Non-pigmented ciliary epithelial cell (primary cell): ENCODE results near the gene THOC5.
A peak's percentile ranks its signal among the peaks of the same experiment; 100 is the strongest.
"Not testable (repeated sequence)": the region's sequence is repeated elsewhere in the genome, so short reads cannot be mapped to it uniquely, and the experiment has no call there.

Source experiments
- DNase-seq: peaks from one replicate; pipeline ENCODE4 v3.0.0-alpha.2; 2010; ENCODE audit warnings: low read depth

Gene THOC5

DNA sequence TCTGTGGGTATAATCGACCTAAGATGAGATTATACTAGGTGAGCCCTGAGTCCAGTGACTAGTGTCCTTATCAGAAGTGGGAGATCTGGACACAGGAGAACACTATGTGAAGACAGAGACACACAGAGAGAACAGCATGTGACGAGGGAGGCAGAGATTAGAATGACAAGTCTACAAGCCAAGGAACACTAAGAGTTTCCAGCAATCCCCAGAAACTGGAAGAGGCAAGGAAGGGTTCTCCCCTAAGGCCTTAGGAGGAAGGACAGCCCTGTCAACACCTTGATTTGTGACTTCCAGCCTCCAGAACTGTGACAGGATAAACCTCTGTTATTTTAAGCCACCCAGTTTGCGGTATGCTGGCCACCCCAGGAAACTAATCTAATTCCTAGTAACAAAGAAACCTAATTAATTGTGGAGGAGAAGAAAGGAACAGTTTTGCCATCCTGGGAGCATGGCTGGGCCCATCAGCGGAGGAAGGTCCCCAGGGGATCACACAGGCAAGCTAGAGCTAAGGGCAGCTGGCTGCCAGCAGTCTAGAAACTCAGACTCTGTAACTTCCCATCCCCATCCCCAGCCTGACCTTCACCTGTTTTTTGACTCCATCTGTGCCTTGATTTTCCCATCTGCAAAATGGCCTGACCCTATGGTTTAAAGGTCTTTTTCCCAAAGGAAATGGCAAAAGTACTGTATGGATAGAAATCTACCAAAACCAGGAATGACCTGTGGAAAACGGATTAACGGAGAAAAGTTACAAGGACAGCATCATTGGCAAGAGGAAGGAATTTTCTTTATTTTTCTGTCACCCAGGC, 10.3 kb upstream of the THOC5 start:
- DNase-seq = no peak

DNA sequence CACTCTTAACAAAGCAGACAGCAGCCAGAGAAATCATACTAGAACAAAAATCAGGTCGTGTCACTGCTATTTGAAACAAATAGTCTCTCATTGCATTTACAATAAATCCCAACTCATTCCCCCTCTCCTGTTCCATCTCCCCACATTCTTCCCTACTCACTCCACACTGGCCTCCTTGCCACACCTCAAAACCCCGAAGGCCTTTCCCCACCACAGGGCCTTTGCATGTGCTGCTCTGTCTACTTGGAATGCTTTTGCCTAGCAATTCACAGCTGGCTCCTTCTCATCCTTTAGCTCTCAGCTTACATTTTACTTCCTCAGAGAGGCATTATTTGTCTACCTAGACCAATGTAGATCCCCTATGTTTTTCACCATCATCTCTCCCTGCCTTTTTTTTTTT, 6.3 kb upstream of the THOC5 start:
- DNase-seq = no peak

DNA sequence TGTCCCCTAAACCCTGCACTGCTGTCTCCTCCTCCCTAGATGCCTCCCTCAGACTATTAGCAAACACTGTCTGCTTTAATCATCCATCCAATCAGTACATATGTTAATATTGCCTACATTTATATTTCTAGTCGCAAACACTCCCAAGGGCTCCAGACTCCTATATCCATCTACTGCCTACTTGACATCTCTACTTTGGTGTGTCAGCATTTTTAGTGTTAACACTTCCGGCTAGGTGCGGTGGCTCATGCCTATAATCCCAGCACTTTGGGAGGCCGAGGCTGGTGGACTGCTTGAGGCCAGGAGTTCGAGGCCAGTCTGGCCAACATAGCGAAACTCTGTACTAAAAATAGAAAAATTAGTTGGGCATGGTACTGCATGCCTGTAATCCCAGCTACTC, 5.5 kb upstream of the THOC5 start:
- no peak for DNase-seq

DNA sequence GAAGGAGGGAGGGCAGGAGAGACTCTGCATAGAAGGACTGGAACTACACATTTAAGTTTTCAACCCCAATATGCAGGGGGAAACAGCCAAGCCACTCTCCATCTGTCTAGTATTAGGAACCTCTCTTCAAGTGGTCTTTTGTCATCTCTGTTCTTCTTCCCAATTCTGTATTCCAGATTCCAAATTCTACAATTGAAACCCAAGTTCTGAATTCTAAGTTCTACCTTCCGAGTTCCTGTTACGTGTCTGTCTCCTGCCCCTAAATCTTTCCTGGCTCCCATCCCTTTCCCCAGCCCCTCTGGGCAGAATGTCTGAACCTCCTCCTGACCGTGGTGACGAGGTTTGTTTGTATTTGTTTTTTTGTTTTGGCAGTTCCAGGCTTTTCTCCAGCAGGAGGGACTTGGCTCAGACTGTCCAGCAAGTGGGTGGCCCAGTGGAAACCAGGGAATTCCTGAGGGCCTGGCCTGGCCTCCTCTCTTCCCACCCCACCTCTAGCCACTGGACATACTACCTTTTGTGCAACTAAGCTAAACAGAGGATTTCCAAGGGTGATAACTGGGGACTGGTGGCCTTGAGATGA, 1.6 kb upstream of the THOC5 start:
- no peak for DNase-seq

DNA sequence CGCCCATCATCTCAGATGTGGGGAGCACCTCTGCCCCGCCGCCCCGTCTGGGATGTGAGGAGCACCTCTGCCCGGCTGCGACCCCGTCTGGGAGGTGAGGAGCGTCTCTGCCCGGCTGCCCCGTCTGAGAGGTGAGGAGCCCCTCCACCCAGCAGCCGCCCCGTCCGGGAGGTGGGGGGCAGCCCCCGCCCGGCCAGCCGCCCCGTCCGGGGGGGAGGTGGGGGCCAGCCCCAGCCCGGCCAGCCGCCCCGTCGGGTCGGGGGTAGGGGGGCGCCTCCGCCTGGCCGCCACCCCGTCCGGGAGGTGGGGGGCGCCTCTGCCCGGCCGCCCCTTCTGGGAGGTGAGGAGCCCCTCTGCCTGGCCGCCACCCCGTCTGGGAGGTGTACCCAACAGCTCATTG, 1.2 kb downstream of the THOC5 start:
- DNase-seq = not testable (repeated sequence)

DNA sequence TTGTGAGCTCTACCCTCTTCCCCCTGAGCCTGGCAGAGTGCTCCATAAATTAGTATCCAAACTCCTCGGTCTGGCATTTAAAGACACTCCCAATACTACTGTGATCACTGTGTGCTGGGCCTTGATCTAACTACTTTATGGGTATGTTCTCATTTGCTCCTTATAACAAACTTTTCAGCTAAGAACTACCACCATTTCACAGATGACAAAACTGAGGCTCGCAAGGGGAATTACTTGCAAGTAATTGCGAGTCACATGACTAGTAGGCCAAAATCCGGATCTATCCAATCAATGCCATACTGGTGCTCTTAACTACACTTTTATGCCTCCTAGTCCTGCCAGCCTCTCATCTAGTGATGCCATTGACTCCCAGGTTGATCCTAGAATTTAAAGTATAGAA, 3.6 kb downstream of the THOC5 start:
- no peak for DNase-seq

DNA sequence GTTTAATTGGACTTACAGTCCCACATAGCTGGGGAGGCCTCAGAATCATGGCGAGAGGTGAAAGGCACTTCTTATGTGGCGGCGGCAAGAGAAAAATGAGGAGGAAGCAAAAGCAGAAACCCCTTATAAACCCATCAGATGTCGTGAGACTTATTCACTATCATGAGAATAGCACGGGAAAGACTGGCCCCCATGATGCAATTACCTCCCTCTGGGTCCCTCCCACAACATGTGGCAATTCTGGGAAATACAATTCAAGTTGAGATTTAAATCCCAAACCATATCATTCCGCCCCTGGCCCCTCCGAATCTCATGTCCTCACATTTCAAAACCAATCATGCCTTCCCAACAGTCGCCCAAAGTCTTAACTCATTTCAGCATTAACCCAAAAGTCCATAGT, 8.5 kb downstream of the THOC5 start:
- DNase-seq = not testable (repeated sequence)

DNA sequence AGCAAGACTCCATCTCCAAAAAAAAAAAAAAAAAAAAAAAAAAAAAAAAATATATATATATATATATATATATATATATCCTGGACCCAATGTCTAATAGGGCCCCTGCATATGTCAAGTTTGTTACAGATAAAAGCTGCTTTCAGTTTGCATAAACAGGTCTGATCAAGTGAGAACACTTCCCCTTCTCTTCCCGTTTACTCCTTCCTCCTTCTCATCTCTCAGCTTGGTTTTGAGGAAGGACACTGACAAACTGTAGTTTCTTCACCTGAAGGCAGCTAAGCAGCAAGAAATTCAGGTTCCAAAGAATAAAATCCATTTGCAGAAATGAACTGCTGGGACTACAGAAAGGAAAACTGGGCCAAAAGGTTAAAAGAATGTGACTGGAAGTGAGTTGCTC, 11.7 kb downstream of the THOC5 start:
- no peak for DNase-seq

DNA sequence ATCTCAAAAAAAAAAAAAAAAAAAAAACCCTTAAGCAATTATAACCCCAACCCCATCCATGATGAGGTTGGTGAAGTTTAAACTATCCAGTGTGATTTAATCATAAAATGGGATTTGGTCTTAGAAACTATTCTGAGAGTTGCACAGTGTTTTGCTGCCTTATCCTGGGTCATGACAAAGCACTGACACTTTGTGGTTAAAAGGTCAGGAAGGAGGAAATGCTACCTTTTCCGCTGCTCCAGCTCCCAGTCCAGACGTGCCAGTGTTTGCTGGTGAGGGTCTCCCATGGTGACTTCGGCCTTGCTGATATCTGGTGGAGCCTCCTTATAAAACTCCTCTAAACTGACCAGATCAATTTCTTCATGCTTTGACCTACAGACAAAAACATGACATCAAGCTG, 14.5 kb downstream of the THOC5 start:
- DNase-seq = no peak

DNA sequence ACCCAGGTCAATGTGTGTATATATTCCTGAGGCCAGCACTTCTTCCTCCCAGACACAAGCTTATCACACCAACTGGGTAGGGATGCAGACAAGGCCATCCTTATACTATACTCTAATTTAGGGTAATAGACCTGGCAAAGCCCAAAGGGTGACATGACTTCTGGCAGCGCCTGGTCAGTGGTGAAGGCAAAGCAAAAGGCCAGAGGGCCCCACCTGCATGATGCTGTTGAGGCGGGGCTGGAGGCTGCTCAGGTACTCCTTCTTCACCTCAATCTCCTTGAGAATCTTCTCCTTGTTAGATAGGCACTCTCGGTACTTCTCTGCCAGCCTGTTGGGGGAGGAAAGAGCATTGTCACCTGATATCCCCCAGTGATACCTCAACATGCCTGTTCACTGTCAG, 17.1 kb downstream of the THOC5 start:
- DNase-seq = no peak

DNA sequence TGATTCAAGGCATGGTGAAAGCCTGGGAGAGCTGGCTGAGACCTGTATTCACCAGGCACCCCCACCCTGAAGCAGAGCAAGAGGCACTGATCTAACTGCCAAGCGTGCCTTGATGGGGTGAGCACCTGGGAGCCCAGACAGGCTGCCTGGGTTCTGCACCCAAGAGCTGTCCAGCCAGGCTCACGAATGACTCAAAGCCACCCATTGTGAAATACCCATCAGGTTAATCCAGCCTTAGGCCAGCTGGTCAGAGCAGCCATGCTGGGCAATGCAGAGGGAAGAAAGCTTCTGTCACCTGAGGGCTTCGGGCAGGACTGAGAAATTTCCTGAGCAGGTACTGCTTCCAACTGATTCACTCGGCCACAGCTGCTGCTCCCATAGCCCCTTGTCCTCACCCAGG, 22.1 kb downstream of the THOC5 start:
- no peak for DNase-seq

DNA sequence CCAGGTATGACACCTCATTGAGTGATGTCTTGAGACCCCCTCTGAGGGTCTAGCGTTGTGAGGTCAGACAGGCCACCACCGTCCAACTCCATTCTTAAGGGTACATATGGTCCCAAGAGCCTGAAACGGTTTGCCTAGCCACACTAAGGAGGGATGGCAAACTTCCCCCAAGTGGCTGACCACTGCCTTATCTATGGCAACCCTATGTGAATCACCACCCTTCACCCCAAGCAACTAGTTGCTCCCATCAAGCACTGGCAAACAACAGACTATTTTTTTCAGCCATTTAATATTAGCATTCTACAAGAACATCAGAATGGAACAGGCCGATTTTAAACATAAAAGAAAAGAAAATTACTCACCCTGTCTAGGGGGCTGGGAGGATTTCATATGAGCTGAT, 22.8 kb downstream of the THOC5 start:
- DNase-seq = no peak

DNA sequence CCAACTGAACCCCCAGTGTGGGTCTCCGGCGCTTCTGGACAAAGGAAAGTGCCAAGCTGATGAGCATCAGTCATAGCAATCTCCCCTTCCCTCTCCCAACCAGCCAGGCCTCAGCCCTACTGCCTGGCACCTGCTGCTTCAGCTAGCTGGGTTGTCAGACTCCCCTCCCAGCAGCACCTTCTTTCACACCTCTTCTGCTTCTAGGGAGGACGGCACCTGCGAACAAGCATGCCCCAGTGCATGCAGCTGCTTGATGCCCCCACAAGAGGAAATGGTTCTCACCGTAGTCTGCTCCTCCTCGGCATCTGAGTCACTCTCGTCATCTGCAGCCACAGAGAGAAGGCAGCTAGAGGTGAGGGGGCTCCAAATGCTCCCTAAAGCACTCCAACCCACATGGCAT, 25.4 kb downstream of the THOC5 start:
- DNase-seq = no peak

DNA sequence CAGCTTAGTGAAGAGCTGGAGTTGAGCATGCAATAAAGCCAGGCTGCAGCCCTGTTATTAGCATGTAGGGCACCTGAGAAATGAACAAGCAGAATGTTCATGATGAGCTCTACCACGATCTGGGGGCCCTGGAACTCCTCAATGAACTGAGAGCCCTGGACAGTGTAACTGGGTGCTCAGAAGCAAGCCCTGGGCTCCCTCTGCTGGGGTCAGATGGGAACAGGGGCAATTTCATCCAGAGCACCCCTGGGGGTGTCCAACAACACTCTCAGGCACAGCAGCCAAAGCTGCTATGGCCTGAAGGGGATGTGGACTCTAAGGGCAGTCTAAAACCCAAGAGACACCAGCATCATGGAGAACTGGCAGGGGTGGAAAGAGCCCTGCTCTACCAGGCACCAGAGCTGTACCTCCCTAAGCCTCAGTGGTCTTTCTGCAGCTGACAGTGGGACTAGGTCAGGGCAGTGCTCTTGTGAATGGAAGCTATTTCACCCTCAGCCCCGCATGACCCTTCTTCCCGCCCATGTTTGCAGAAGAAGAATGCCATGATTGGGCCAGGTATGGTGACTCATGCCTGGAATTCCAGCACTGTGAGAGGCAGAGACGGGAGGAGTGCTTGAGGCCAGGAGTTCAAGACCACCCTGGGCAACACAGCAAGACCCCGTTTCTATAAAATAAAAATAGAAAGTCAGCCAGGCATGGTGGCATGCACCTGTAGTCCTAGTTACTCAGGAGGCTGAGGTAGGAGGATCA, 28.9 kb downstream of the THOC5 start:
- DNase-seq = no peak

DNA sequence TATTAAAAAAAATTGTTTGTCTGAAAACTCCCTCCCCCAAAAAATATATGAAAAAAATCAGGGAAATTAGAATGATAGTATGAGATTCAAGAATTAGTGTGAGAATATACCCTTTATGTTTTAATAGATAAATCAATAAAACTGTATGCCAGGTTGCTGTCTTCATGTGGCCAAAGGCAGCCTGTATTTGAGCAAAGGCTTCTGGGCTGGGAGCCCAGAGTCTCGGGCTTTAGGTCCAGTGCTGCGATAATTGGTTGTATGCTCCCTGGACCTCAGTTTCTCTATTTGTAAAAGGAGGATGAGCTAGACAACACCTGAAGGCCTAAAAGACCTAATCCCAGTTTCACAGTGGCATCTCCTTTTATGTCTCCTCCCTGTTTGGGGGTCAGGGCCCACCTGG, 29.8 kb downstream of the THOC5 start:
- DNase-seq = no peak

DNA sequence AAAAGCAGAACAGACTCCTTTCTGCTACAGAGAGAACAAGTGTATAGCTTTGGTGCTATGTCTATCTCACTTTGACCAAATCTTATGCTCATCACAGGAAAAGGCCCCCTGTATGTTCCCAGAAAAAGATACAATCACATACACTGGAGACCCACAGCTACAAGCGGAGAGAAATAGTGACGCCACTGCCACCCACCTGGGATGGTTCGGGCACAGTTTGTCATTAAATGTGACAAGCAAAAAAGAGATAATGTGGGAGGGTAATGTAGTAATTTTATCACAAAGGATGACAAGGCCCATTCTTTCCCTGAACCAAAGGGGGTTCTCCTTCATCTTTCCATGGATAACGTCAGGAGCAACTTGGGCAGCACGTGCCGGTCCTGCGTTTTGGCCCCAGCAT, 32.0 kb downstream of the THOC5 start:
- DNase-seq = no peak

DNA sequence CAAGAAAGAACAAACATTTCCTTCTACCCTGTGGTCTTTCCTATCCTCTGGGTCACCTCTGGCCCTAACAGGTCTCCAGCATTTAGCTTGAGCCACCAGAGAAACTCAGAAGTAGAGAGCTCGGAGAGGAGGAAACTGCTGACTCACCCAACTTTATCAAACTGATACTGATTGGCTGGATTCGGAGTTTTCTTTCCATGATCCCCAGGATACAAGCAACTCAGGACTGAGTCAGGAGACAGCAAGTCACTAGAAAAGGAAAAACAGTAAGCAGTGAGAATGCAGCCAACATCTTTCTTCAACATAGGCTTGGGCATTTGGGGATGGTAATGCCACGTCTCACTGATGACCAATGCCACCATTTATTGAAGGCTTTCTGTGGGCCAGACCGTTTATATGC, 32.7 kb downstream of the THOC5 start:
- peak; percentile 76 for DNase-seq

DNA sequence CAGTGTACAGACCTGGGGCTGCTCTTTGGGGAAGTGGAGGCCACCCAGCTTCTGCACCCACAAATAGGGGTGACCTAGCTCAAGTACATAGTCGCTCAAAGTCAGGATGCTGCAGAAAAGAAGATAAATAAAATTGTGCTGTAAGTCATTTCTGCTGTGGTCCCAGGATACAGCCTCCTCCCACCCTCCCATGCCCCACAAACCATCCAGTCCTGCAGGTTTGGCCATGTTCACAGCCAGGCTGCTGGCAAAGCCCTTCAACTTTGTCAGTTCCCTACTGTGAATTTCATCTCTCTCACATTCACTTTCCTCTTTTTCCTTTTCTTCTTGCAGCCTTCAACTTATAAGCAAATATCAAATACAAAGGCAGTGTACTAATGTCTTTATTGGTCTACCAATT, 33.6 kb downstream of the THOC5 start:
- DNase-seq = no peak

DNA sequence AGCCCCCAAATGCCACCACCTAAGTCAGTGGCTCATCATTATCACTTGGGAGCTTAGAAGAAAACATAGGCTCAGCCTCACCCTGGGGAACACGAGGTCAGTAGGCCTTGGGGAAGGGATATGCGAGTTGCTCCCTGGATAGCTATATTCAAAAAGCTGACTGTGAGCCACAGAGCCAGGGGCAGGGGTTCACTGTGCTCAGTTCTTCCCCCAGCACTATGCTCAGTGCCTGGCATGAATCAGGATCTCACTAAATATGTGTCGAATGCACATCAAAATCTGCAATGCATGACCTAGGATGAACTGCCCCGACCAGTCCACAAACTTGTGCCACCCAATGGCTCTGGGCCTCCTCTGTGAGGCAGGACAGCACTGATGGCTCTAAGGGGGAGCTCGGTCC, 35.1 kb downstream of the THOC5 start:
- DNase-seq = no peak

DNA sequence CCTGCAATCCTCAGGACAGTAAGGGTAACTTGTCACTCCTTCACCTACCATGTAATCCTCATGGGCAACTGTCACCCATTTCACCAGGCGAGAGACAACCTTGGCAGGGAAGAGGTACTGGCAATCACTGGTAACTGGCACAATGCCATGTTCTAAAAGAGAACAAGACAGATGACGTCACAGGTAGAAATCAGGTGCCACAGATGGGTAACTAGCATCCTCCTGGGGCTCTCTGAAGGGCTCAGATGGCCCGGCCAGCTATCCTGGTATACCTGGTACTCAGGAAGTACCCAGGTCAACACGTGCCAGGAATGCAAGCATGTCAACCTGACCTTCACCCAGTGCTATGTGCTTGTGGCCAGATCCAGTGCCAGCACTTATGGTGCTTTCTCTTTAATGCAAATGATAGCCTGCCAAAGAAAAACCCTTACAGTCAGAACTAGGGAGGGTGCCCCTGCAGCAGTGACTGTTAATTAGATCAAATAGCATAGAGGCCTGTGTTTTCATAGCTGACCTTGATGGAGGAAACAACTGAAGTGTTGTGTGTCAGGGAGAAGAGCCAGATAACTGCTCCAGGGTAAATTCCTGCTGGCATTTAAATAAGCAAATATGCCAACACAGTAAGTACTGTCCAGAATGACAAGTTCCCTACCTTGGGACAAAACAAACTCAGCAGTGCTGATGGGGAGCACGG, 36.2 kb downstream of the THOC5 start:
- no peak for DNase-seq

DNA sequence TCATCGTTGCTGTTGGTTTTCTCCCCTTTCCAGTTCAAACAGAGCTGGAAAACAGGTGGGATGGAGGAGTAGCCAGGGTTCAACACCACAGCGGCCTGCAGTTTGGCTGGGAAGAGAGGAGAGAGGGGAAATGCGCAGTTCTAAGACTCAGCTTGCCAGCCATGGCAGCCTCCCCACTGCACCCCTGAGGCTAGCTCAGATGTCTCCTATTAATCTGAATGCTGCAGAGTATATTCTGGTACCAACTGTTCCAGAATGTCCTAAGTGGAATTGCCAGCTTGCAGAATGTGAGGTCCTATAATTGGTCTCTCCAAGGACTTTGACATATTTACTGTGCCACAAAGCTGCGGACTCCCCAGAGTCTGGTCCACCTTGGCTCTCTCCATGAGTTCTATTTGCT, 41.5 kb downstream of the THOC5 start:
- DNase-seq = no peak

DNA sequence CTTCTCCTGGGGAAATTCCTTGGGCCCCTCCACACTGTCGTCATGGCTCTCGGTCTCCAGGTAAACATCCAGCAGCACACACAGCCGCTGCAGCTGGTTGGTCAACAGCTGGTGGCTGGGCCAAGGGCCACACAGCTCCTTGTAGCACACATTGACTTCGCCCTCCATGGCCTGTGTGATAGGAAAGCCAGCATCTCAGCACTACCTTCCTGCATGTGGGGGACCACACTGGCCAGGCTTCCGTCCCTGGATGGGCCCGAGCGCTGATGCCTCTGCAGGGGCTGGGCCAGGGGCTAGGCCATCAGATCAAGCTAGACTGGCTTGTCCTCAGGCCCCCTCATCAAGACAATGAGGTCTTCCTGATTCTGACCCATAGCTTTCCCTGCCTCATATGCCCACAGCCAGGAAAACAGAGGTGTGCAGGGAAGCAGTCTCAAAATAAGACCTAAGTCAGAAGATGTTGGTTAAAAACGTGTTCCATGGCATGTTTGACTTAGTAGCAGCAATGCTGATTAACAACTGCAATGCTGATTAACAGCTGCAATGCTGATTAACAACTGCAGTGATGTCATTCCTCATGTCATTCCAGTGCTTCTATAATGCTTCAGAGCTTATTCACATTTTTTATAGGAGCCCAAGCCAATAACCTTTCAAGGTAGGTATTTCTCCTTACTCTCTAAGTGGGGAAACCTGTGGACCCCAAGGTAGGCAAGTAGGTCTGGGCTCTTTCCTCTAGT, 42.3 kb downstream of the THOC5 start:
- no peak for DNase-seq
